Nephron progenitor cell (in vitro differentiated cells): ENCODE measurements around the gene BPHL.
"Not testable (repeated sequence)": the region's sequence is repeated elsewhere in the genome, so short reads cannot be mapped to it uniquely, and the experiment has no call there.

Experiments used
- DNase-seq: peaks from one replicate; pipeline ENCODE4 v3.0.0; 2021
- H3K27ac Mint-ChIP-seq: 2 replicates; pipeline ENCODE4 v1.8.0; 2021; ENCODE audit warnings: mild to moderate bottlenecking, moderate library complexity, mixed read lengths
- H3K27me3 Mint-ChIP-seq: 2 replicates; pipeline ENCODE4 v1.8.0; 2021; ENCODE audit warnings: mild to moderate bottlenecking, low read depth, mixed read lengths; ENCODE audit not compliant: poor library complexity
- H3K36me3 Mint-ChIP-seq: 2 replicates; pipeline ENCODE4 v1.8.0; 2021; ENCODE audit warnings: low read depth, mixed read lengths
- H3K4me1 Mint-ChIP-seq: 2 replicates; pipeline ENCODE4 v1.8.0; 2021; ENCODE audit warnings: mixed read lengths
- H3K4me3 Mint-ChIP-seq: 2 replicates; pipeline ENCODE4 v1.8.0; 2021; ENCODE audit warnings: mild to moderate bottlenecking, moderate library complexity, mixed read lengths
- H3K9me3 Mint-ChIP-seq: 2 replicates; pipeline ENCODE4 v1.8.0; 2021; ENCODE audit warnings: mild to moderate bottlenecking, moderate library complexity, mixed read lengths
- CTCF ChIP-seq: fragments of 200-600 bp; sonication (generic); IDR thresholded peaks from 2 replicates; pipeline ENCODE4 v1.5.0; 2021; ENCODE audit warnings: antibody characterized with exemption

The BPHL gene

GRCh38 chr6:3077430-3077829, 41.1 kb upstream of the BPHL start:
- DNase-seq: no peak

GRCh38 chr6:3078952-3079351, 39.6 kb upstream of the BPHL start:
- DNase-seq, H3K27me3 Mint-ChIP-seq, H3K4me3 Mint-ChIP-seq, H3K9me3 Mint-ChIP-seq: not testable (repeated sequence)
- Mint-ChIP-seq H3K27ac (peak overlapping the region; percentile 12), H3K36me3 (peaks cover 70% of the 10 kb centered on the region), H3K4me1 (peaks cover 17% of the 10 kb centered on the region)

More at GRCh38 chr6:3077430-3077829, 41.1 kb upstream of the BPHL start:
- Mint-ChIP-seq H3K4me3 (no peak overlapping the region), H3K9me3 (no peaks in the 10 kb centered on the region), H3K36me3 (peaks cover 59% of the 10 kb centered on the region), H3K27me3 (no peaks in the 10 kb centered on the region), H3K27ac (no peak overlapping the region), H3K4me1 (peaks cover 17% of the 10 kb centered on the region)
- TF ChIP-seq CTCF: no peak

- no peaks in the 10 kb centered on the region for H3K27me3 Mint-ChIP-seq
- no peak overlapping the region for H3K4me3 Mint-ChIP-seq
- no peaks in the 10 kb centered on the region for H3K9me3 Mint-ChIP-seq
- H3K36me3 Mint-ChIP-seq: peaks cover 76% of the 10 kb centered on the region
- DNase-seq: no peak
- H3K27ac Mint-ChIP-seq: no peak overlapping the region
- no peak for TF ChIP-seq CTCF
- H3K4me1 Mint-ChIP-seq: peaks cover 17% of the 10 kb centered on the region
These were observed 38.8 kb upstream of the BPHL start for GRCh38 chr6:3079682-3080081.

- Mint-ChIP-seq H3K4me1 (peaks cover 11% of the 10 kb centered on the region), H3K27ac (no peak overlapping the region), H3K4me3 (no peak overlapping the region), H3K36me3 (peaks cover 93% of the 10 kb centered on the region), H3K9me3 (peaks cover 11% of the 10 kb centered on the region), H3K27me3 (peaks cover 3% of the 10 kb centered on the region)
- no peak for DNase-seq
- TF ChIP-seq CTCF: no peak
These were observed 36.6 kb upstream of the BPHL start for GRCh38 chr6:3081960-3082359.

GRCh38 chr6:3085074-3085473, 33.4 kb upstream of the BPHL start:
- peaks cover 6% of the 10 kb centered on the region for H3K27me3 Mint-ChIP-seq
- no peak overlapping the region for H3K27ac Mint-ChIP-seq
- no peak overlapping the region for H3K4me3 Mint-ChIP-seq
- peaks cover 12% of the 10 kb centered on the region for H3K4me1 Mint-ChIP-seq
- no peak for TF ChIP-seq CTCF
- peaks cover 94% of the 10 kb centered on the region for H3K36me3 Mint-ChIP-seq
- no peak for DNase-seq
- H3K9me3 Mint-ChIP-seq: peaks cover 37% of the 10 kb centered on the region

GRCh38 chr6:3086282-3086946, 32.1 kb upstream of the BPHL start:
- DNase-seq: no peak
- Mint-ChIP-seq H3K27me3 (peaks cover 6% of the 10 kb centered on the region), H3K9me3 (peaks cover 43% of the 10 kb centered on the region), H3K27ac (peak overlapping the region; percentile 5), H3K4me3 (no peak overlapping the region), H3K36me3 (peaks cover 91% of the 10 kb centered on the region), H3K4me1 (peaks cover 8% of the 10 kb centered on the region)
- no peak for TF ChIP-seq CTCF
